ENCODE results near the gene LMNA.

- TF ChIP-seq POLR2A (IDR thresholded peaks at IDR 0.05) (no peak), CTCF (IDR thresholded peaks at IDR 0.05) (no peak)
Measured at GRCh38 chr1:156106624-156107488, 7.7 kb upstream of the LMNA start.
